Stimulated activated CD4-positive, alpha-beta T cell treated with anti-CD3 and anti-CD28 coated beads, Interleukin-2, amount 100 ng/mL, for 48 hours (primary cell): Measurements from ENCODE around the gene SYPL2.
"Not testable (repeated sequence)": the region's sequence is repeated elsewhere in the genome, so short reads cannot be mapped to it uniquely, and the experiment has no call there.

Experiments used
- DNase-seq, 2 donors: peaks; one replicate each; pipeline ENCODE4 v3.0.0-alpha.2; 2020

The SYPL2 gene

DNA sequence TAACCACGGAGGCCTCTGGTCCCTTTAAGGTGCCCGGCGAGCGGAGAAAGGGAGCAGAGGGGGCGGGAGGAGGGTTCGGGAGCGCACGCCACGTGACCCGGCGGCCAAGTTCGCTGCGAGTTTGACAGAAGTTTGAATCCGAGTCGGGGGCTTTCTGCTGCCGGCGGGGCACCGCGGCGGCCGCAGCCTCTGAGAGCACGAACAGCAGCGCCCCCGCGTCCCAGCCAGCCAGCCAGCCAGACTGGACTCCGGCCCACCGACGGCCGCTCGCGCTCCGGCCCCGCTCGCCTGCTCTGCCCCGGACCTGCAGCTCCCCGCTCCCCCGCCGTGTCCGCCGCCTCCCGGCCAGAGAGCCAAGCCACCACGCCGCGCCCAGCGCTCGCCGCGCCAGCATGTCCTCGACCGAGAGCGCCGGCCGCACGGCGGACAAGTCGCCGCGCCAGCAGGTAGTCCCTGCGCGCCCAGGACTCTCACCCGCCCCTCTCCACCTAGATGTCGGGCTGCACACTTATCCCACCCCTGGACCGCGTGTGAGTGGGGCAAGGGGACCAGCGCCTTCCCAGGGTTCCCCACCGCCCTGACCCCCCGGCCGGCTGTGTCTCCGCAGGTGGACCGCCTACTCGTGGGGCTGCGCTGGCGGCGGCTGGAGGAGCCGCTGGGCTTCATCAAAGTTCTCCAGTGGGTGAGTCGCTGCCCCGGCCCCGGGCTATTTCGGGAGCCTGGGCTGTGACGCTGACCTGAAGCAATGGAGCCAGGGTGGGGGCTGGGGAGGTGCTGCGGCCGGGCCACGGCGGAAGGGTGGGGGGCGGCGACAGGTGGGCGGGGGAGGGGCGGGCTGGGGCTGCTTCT, at the start of gene SYPL2:
Gene SYPL2, plus strand, starts transcription at position 95 of the 849 bp plus-strand sequence. Its CDS starts 298 bp downstream, at position 393.
- DNase-seq: no peak

DNA sequence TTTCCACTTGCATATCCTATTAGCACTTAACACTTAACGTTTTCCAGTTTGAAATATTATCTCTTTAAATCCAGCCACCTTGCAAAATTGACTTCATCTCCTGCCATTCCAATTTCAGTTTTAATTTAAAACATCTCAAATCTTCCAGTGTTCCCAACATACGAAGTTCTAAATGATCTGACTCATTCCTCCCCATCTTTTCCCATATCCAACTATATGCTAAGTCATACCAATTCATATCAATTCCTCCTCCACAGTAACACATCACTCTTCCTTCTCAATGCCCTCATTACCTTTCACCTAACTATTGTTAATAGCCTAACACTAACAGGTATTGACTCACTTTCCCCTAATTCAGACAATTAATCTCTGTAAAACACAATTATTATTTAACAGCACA, 42.8 kb upstream of the SYPL2 start:
- no peak for DNase-seq

DNA sequence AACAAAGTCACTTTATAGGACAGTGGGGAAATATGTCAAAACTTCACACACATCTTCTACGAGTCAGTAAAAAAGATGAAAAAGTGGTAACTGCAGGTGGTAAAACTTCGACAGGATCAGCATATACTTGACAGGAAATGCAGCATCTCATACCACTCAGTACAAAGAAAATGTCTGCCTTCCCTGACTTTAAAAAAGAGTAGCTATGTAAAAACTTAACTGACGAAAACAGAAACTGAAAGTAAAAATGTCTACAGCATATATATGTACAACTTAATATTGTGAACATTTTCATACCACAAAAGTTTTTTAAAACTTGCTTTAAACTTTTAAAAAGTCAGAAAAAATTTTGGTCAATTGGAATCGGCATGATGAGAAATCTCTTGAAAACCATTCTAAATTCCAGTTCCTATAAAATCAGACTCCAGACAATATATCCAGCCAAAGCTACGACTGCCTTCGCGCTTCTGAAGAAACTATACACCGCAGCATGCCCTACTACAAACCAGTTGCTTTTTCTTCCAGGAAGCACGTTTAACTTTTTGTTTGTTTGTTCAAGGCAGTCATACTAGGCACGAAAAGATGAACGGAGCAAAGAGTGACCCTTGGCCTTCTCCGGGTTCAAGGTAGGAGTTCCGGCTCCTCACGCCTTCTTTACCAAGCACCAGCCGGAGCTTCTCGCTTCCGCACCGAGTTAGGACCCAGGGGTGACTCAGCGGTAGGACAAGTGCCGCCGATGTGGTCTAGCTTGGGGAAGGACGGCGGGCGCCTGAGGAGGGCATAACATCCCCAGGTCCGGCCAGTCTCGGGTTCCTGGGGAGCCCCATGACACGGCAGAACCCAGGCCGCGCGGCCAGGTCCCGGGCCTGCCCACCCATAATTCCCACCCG, 40.7 kb upstream of the SYPL2 start:
- DNase-seq: peak; percentile 50 to 52

DNA sequence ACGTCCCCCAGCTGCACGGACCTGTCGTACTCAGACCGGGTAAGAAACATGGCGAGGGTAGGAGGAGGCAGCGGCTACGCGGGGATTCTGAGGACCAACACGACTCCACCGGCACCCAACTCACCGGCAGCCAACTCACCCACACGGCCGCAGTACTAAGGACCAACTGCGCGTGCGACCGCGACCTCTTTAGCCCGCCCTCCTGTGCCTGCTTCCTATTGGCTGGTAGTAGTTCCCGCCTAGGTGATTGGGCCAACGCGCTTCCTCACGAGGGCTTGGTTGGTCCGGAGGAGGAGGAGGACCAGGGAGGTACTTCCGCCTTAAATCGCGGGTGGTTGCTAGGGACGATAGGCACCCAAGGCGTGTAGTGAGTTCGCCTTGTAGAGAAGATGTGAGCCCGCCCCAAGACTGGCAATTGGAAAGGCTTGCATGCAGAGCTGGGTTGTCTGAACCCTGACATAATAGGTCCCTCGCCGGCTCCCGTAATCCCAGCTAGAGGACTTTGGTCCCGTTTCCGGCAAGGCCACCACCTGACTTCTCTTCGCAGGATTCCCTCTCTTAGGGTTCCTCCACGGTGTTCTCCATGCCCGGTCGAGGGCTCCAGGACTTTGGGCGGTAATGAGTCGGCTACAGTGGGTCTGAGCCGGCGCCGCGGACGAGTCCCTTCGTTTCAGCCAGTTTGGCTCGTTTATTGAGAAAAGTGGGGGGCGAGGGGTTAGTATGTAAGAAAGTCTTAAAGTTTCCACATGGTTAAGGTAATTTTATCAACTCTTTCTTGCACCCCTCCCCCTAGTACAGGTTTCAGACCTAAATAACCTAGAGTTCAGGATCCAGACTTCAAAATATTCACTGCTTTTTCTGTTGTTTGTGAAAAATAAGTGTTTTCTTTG, 39.8 kb upstream of the SYPL2 start, which contains the start of gene PSMA5:
Gene PSMA5, minus strand, starts transcription at position 168 of the 890 bp plus-strand sequence. Its CDS starts 118 bp downstream, at position 50.
- DNase-seq: peak; percentile 86 to 90

DNA sequence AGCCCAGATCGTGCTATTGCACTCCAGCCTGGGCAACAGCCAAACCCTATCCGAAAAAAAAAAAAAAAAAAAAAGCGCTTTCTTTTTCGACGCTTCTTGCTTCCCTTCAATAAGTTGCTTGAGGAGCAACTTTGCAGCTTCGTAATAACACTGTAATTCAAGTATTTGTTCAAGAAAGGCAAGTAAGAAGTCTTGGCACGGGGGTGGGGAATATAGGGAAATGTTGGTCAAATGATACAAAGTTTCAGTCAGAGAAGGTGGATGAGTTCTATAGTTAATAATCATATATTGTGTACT, 39.2 kb upstream of the SYPL2 start:
- DNase-seq: no peak

DNA sequence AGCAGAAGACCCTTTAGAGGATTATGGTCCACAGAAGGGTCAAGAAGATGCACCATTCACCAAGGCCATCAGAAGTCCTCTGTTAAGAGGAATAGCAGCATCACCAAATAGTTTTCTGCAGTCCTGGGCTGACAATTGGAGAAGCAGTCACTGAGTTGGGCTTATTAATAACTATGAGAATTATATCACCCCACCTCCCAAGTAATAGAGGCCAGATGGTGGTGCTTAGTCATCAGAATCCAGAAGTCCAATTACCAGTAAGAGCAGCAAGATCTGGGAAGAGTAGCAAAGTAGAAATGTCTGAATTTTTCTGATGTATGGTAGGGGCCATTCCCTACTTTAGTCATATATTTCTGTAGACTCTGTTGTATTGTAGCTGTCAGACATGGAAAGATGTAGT, 34.0 kb upstream of the SYPL2 start:
- DNase-seq: no peak

DNA sequence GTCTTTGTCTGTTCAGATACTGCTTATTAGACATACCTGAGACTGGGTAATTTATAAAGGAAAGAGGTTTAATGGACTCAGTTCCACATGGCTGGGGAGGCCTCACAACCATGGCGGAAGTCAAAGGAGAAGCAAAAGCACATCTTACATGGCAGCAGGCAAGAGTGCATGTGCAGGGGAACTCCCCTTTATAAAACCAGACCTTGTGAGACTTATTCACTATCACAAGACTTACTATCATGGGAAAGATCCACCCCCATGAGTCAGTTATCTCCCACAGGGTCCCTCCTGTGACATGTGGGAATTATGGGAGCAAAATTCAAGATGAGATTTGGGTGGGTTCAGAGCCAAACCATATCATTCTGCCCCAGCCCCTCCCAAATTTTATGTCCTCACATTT, 33.0 kb upstream of the SYPL2 start:
- no peak for DNase-seq

DNA sequence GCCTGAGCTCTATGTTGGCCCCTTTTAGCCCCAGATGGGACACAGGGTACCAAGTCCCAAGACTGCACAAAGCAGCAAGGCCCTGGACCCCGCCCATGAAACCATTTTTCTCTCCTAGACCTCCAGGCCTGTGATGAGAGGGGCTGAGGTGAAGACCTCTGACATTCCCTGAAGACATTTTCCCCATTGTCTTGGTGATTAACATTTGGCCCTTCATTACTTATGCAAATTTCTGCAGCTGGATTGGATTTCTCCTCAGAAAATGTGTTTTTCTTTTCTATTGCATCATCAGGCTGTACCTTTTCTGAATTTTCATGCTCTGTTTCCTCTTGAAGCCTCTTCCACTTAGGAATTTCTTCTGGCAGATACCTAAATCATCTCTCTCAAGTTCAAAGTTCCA, 31.9 kb upstream of the SYPL2 start:
- no peak for DNase-seq

DNA sequence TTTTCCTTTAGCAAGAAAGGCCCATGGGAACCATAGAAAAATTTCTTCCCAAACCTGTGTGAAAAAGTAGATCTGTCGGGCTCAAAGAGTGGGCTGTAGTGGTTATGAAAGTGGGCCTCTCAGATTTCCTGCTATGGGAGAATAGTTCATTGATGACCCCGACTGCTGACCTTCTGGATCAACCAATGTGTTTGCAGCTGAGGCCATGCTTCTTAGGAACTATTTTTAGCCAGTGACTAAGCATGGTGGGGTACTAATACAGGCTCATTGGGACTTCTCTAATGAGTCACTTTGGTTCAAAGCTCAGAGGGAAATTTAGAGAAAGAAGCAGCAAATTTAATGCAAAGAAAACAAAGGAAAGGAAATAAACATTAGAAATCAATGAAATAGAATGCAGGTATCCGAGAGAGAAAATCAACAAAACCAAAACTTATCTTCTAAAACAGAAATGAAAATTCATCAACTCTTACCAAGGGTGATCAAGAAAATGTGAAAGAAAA, 27.5 kb upstream of the SYPL2 start:
- no peak for DNase-seq

DNA sequence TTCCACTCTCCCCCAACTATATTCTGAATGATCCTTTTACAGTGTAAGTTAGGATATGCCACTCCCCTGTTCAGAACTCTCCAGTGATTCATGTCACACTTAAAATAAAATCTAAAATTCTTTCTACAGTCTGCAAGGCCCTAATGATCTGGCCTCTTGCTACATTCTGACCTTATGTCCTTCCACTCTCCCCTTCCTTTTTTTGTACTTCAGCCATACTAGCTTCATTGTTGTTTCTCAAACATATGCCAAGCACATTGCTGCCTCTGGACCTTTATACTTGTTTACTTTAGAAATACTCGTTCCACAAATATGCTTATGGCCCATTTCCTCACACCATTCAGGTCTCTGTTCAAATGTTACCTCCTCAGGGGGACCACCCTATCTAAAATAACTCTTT, 25.3 kb upstream of the SYPL2 start:
- DNase-seq: no peak

DNA sequence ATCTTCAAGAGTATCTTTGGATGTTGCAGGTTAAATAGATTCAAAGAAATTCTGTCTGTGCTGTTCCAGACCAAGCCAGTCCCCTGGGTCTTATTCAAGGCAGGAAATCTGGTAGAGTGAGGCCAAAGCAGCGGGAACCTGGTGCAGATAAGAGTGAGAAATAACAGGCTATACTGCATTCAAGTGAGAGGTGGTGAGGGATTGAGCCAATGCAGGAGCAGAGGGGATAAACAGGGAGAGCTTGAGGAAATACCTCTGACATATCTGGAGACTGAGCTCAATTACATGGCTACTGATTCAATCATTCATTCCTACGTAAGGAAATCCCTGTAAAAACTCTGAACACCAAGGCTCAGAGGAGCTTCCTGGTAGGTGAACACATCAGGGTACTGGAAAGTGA, 22.9 kb upstream of the SYPL2 start:
- DNase-seq: no peak

DNA sequence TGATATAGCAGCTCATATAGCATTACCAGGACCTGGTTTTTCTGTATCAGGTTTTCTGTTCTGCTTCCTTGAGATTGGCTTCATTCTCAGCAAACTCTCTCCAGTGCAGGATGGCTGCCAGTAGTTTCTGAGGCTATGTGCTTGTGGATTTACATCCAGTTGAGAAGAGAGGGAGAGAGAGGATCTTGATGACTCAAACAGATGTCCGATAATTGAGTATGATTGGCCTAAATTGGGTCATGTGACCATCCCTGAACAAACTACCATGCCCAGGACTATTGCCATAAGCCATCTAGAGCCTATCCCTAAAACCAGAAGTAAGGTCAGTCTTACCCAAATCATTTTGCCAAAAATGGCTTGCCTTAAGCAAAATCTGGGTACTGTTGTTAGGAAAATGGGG, 22.0 kb upstream of the SYPL2 start:
- no peak for DNase-seq

DNA sequence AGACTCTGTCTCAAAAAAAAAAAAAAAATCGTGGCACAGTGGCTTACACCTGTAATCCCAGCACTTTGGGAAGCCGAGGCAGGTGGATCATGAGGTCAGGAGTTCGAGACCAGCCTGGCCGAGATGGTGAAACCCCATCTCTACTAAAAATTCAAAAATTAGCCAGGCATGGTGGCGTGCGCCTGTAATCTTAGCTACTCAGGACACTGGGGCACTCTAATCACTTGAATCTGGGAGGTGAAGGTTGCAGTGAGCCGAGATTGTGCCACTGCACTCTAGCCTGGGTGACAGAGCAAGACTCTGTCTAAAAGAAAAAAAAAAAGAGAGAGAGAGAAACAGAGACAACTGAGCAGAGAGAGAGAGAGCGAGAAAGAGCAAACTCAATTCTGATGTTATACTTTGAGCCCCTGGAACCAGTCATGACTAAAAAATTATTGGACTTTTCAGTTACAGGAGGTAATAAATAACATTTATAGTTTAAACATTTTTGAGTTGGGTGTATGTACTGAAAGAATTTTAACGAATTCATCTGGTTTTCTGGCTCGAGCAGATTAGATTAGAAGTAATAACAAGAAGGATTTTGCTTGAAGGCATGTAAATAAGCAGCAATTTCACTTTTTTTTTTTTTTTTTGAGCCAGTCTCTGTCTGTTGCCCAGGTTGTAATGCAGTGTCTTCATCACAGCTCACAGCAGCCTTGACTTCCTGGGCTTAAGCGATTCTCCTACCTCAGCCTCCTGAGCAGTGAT, 20.2 kb upstream of the SYPL2 start:
- not testable (repeated sequence) for DNase-seq

DNA sequence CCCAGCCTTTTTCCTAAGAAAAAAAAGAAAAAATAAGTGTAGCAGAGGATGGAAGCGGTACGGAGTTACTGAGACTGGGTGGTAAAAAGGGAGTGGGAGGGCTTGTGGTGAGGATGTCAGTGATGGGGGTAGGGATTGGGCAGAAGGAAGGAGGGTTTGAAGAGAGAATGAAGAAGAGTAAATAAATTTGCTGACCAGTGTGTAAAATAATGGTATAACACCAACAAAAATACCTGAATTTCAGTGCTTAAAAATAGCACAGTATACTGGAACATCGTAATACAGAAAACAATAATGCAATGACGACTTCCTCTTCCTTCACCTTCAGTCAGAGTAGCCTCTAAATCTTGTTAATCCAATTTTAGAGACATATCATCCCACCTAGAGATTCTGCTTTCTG, 18.8 kb upstream of the SYPL2 start:
- no peak for DNase-seq

DNA sequence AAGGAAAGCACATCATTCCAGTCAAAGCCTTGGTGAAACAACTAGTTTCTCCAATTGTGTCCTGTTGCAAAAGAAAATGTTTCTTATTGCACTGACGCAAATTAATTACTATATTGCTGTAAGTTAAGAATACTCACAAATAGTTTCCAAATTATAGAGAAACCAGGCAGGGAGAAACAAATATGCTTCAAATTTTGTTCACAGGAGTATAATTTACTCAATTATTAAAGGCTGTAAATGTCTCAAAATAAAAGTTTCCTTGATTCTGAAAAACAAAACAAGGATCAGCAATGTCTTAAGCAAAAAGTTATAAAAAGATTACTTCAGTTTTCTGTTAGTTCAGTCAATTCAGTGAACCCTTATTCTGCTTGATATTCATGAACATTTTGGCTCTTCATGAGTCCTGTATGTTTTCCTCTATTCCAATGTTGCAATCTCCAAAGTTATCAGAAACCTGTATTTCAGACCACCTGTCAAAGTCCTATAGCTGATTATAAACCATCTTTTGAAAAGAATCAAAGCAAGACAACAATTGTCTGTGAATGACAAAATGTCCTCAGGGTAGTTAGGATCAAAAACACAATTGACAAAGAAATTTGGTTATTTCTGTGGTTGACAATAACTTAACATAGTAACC, 11.7 kb upstream of the SYPL2 start:
- DNase-seq: no peak

DNA sequence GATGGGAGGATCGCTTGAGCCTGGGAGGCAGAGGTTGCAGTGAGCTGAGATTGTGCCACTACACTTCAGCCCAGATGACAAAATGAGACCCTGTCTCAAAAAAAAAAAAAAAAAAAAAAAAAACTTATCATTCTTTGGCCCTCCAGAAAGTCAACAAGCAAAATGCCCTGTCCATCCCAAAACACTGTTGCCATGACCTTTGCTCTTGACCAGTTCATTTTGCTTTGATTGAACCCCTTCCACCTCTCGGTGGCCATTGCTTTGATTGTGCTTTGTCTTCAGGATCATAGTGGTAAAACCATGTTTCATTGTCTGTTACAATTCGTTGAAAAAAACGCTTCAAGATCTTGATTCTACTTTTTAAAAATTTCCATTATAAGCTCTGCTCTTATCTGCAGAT, 8.5 kb upstream of the SYPL2 start:
- no peak for DNase-seq

DNA sequence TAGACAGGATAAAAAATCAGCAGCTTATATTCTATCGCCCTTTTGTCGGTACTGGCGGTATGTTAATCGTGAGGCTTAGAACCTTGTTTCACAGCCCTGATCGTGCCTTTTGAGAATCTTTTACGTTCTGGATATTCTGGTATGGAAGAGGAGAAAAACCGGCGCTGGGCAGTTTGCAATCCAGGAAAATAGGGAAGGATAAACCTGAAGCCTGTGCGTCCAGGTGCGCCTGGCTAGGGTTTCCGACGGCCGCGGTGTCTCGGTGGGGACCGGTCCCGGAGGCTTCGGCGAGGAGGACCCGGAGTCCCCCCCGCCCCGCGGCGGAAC, 258 bp upstream of the SYPL2 start:
- no peak for DNase-seq

DNA sequence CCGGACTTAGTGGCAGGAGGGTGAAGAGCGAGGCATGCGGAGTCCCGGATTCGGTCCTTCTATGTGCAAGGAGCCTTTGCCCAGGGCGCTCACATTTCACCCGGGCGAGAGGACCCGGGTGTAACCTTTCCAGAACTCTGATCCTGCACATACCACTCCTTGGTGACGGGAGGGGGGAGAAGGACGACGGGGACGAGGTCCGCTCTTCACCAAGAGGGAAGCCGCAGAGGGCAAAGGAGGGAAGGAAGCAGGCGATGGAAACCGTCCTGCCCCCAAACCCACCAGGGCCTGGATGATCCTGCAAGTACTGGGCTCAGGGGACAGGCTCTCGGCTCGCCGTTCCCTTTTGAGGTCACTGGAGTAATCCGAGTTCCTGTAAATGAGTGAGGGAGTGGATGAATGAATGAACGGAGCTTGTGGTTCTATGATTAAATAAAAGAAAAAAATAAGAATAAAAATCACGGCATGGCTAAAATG, 993 bp downstream of the SYPL2 start:
- DNase-seq: no peak

DNA sequence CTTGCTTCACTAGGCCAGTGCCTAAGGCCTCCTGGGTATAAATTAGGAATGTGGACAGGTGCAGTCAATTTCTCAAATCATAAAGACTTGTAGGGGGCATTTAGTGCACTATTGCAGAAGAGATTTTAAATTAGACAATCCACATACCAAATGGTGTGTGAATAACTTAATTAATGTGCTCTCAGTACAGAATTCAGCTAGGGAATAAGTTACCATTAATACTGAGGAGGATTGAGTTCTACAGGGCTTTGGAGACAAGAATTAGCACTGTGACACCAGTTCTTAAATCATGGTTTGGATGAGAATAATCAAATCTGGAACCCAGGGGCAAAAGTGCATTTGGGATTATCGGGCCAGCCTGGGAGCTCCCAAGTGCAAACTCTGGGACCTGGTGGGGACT, 1.7 kb downstream of the SYPL2 start:
- no peak for DNase-seq

DNA sequence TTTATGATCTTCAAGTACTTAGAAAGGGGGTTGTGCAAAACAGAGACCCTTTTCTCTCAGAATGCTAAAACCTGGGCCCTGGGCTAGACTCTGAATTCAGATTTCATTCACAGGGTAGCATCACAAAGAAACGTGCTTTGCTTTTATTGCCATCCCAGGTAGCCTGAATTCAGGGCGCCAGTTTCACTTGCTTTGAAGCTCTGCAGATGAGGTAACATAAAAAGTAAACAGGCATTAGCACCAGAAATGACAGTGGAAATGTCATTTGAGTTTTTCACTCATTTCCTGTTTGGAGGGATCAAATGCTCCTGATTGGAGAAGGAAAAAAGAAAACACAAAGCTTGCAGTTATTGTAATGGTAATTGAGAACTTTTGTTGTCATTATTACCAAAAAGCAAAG, 2.6 kb downstream of the SYPL2 start:
- DNase-seq: no peak

DNA sequence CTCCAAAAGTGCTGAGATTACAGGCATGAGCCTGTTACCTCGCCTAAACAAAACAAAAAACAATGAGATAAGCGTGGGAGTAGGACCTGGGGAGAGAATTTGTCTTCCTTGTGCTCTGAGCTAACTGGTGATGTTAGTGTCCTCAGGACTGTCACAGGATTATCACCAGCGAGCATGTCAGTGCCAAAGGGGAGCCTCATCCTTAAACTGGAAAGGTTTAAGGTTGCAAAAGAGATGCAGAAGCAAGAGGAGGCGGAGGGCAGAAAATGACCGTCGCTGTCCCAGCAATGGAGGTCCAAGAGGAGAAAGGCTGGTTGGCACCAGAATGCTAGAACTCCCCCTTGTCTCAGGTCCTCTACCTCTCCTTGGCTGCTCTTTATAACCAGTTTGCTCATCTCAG, 3.9 kb downstream of the SYPL2 start:
- no peak for DNase-seq

DNA sequence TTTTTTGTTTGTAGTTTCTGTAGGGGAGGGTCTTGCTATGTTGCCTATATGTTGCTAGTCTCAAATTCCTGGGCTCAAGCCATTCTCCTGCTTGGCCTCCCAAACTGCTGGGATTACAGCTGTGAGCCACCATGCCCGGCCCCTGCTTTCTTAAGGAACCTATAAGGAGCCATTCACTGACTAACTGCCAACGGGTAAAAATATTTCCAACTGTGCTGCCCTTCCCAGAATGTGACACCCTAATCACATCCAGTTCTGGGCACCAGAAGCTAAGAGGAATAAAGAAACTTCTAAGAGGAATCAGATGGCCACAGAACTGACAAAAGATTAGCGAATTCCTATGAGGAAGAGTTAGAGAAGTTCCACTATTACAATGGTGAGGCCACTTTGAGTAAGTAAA, 6.4 kb downstream of the SYPL2 start:
- DNase-seq: no peak
